Measurements from ENCODE around the gene PTGS2. TPM values are rescaled to one million over a fixed set of nuclear protein-coding genes. Genes with fewer than 3 reads are reported as not detected.

Gene PTGS2
- total RNA-seq, 1 donor from 2014 or later = 0.67 TPM

- Mint-ChIP-seq H3K27ac (no peak overlapping the region), H3K4me3 (no peak overlapping the region)
- intact Hi-C loops (cut with micrococcal nuclease) = no loop called here
Measured at GRCh38 chr1:186627019-186627418, 53.2 kb downstream of the PTGS2 start.

GRCh38 chr1:186626356-186626932 is 53.8 kb downstream of the PTGS2 start:
- Mint-ChIP-seq H3K36me3 (ENCODE audit: low read depth) (no peaks in the 10 kb centered on the region), H3K4me1 (ENCODE audit: low read depth) (peaks cover under 1% of the 10 kb centered on the region), H3K27ac (no peak overlapping the region), H3K4me3 (no peak overlapping the region), H3K27me3 (ENCODE audit: insufficient read depth) (peaks cover 25% of the 10 kb centered on the region), H3K9me3 (no peaks in the 10 kb centered on the region)
- intact Hi-C loops (cut with micrococcal nuclease) = no loop called here
- DNase-seq (ENCODE audit: low spot score) = no peak

More at GRCh38 chr1:186627019-186627418, 53.2 kb downstream of the PTGS2 start:
- DNase-seq (ENCODE audit: low spot score) = no peak
- Mint-ChIP-seq H3K27me3 (ENCODE audit: insufficient read depth) (peaks cover 22% of the 10 kb centered on the region), H3K36me3 (ENCODE audit: low read depth) (no peaks in the 10 kb centered on the region), H3K9me3 (no peaks in the 10 kb centered on the region), H3K4me1 (ENCODE audit: low read depth) (no peaks in the 10 kb centered on the region)

GRCh38 chr1:186623551-186623950 is 56.7 kb downstream of the PTGS2 start:
- intact Hi-C loops (cut with micrococcal nuclease) = no loop called here
- no peak overlapping the region for H3K27ac Mint-ChIP-seq
- peaks cover 21% of the 10 kb centered on the region for H3K4me1 Mint-ChIP-seq (ENCODE audit: low read depth)
- no peak overlapping the region for H3K4me3 Mint-ChIP-seq
- peaks cover 14% of the 10 kb centered on the region for H3K27me3 Mint-ChIP-seq (ENCODE audit: insufficient read depth)
- DNase-seq (ENCODE audit: low spot score) = no peak
- H3K36me3 Mint-ChIP-seq (ENCODE audit: low read depth) = no peaks in the 10 kb centered on the region
- no peaks in the 10 kb centered on the region for H3K9me3 Mint-ChIP-seq

Other genes with a start within 250 kb of the PTGS2 start
- not detected in 2 replicates for gene PDC, start 219.3 kb downstream of the PTGS2 start, total RNA-seq
- gene PLA2G4A, start 148.5 kb upstream of the PTGS2 start, total RNA-seq = 0.20 and 0.21 TPM in 2 replicates